Tibial nerve (tissue), 4 donors: Measurements from ENCODE around the gene BATF. TPM values are rescaled to one million over a fixed set of nuclear protein-coding genes. Genes with fewer than 3 reads are reported as not detected.
A peak's percentile ranks its signal among the peaks of the same experiment; 100 is the strongest.

Experiments
- DNase-seq, 2 donors: peaks; one replicate each; pipeline ENCODE4 v3.0.0-alpha.2; 2019; ENCODE audit warnings: low spot score in 2 of 2
- H3K27ac ChIP-seq, 4 donors: fragments of 200-600 bp; sonication (generic) in 3 of 4; one replicate each; pipeline ENCODE4 v1.5.1; 2017 to 2019; ENCODE audit warnings: mild to moderate bottlenecking in 1 of 4
- H3K27me3 ChIP-seq, 2 donors: fragments of 200-600 bp; sonication (generic) in 1 of 2; one replicate each; pipeline versions ENCODE4 v1.5.1 to v1.6.0; 2017 to 2019
- H3K36me3 ChIP-seq, 3 donors: fragments of 200-600 bp; sonication (generic); one replicate each; pipeline ENCODE4 v1.5.1; 2018 to 2019
- H3K4me1 ChIP-seq, 4 donors: fragments of 200-600 bp; sonication (generic) in 3 of 4; one replicate each; pipeline ENCODE4 v1.5.1; 2017 to 2019
- H3K4me3 ChIP-seq, 4 donors: fragments of 200-600 bp; sonication (generic) in 3 of 4; one replicate each; pipeline ENCODE4 v1.5.1; 2017 to 2019; ENCODE audit warnings: mild to moderate bottlenecking in 1 of 4, moderate library complexity in 1 of 4
- H3K9me3 ChIP-seq, 4 donors: fragments of 200-600 bp; sonication (generic) in 3 of 4; one replicate each; pipeline ENCODE4 v1.5.1; 2017 to 2019
- EP300 ChIP-seq, 2 donors: sonication (generic); formaldehyde crosslinking; IDR thresholded peaks; one replicate each; pipeline ENCODE4 v1.6.1; 2017; ENCODE audit warnings: antibody characterized with exemption in 2 of 2, mild to moderate bottlenecking in 1 of 2
- POLR2A ChIP-seq, 2 donors: fragments of 450-650 bp; IDR thresholded peaks; one replicate each; pipeline ENCODE4 v1.6.1; 2017; ENCODE audit warnings: antibody characterized with exemption in 2 of 2, mild to moderate bottlenecking in 2 of 2, moderate library complexity in 2 of 2
- WGBS, 2 donors: methylation state at CpG; one replicate each; pipeline ENCODE4 v1.1.5; 2018; 5-methylcytosine and 5-hydroxymethylcytosine counted together
- total RNA-seq, 4 donors: library from RNA; depleted of rRNA; stranded (reverse); fragments of >200 nt; gene quantifications; one replicate each; pipeline ENCODE4 v1.1.0, GENCODE V29; 2016
- TF ChIP-seq, protein P1 (sequence below), 5 experiments: fragments of 200-600 bp in 3 of 5; fragments of 450-650 bp in 2 of 5; sonication (generic) in 3 of 5; IDR thresholded peaks; one replicate each; pipeline ENCODE4 v1.5.1; 2016 to 2019; ENCODE audit warnings: antibody characterized with exemption in 5 of 5, mild to moderate bottlenecking in 3 of 5, moderate library complexity in 2 of 5

BATF gene
- total RNA-seq, 4 donors from 2014 or later: 3.8 to 11.1 (median 6.3) TPM; not detected in 1

DNA sequence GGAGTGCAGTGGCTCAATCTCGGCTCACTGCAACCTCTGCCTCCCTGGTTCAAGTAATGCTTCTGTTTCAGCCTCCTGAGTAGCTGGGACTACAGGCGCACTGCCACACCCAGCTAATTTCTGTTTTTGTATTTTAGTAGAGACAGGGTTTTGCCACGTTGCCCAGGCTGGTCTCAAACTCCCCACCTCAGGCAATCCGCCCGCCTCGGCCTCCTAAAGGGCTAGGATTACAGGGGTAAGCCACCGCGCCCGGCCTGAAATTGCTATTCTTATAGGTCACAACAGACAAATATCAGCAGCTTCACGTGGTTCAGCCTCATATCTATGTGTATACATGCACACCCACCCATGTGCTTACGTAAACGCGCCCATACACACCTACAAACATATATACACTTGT lies 23.6 kb downstream of the BATF start:
- H3K27me3 ChIP-seq: no peaks in the 10 kb centered on the region
- no peak for DNase-seq
- no peaks in the 10 kb centered on the region for H3K9me3 ChIP-seq
- TF ChIP-seq EP300 (IDR thresholded peaks at IDR 0.05) (no peak), POLR2A (IDR thresholded peaks at IDR 0.05) (no peak)
- TF ChIP-seq, protein P1, sequence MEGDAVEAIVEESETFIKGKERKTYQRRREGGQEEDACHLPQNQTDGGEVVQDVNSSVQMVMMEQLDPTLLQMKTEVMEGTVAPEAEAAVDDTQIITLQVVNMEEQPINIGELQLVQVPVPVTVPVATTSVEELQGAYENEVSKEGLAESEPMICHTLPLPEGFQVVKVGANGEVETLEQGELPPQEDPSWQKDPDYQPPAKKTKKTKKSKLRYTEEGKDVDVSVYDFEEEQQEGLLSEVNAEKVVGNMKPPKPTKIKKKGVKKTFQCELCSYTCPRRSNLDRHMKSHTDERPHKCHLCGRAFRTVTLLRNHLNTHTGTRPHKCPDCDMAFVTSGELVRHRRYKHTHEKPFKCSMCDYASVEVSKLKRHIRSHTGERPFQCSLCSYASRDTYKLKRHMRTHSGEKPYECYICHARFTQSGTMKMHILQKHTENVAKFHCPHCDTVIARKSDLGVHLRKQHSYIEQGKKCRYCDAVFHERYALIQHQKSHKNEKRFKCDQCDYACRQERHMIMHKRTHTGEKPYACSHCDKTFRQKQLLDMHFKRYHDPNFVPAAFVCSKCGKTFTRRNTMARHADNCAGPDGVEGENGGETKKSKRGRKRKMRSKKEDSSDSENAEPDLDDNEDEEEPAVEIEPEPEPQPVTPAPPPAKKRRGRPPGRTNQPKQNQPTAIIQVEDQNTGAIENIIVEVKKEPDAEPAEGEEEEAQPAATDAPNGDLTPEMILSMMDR (IDR thresholded peaks at IDR 0.05): no peak
- no peak overlapping the region for H3K27ac ChIP-seq
- WGBS, 2 donors: 89 to 90% methylated on average over 13 of the region's 13 CpGs
- H3K4me1 ChIP-seq: peaks cover 0 to 36% (median 7%) of the 10 kb centered on the region in 4 donors
- no peaks in the 10 kb centered on the region for H3K36me3 ChIP-seq
- H3K4me3 ChIP-seq: no peak overlapping the region

DNA sequence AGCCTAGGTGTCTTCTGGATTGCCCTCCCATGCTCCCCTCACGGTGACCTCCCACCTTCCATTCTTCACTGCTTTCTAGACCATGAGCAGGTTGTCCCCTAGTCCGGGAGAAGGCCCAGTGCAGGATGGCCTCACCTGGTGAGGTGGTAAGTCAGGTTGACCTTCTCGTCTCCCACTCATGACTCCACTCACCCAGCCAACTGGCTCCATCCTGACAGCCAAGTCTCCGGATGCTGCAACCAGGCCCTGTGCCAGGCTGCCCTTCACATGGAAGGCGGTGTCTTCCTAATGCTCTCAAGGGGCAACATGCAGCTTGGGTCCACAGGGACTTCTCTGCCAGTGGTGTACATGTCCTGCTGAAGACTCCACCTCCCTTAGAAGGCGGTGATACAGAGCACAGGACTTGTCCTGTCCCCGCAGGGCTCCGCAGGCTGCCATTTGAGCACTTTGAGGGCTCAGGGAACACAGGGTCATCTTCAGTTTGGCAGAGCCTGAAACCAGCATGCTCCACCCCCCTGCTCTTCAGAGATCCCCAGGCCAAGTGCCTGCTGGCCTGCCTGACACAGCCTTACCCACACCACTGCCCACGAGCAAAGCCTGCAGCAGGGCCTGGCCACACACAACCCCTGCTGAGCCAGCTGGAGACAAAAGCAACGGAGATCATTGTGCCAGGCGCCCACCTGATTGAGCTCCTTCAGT lies 25.4 kb downstream of the BATF start:
- no peak for DNase-seq
- Histone ChIP-seq H3K27ac (no peak overlapping the region), H3K4me3 (no peak overlapping the region), H3K4me1 (peaks cover 0 to 30% (median 4%) of the 10 kb centered on the region in 4 donors), H3K36me3 (no peaks in the 10 kb centered on the region), H3K9me3 (no peaks in the 10 kb centered on the region), H3K27me3 (no peaks in the 10 kb centered on the region)
- no peak for TF ChIP-seq POLR2A (IDR thresholded peaks at IDR 0.05)
- TF ChIP-seq, protein P1 (IDR thresholded peaks at IDR 0.05): no peak
- TF ChIP-seq EP300 (IDR thresholded peaks at IDR 0.05): no peak
- WGBS, 2 donors: 84 to 89% methylated on average over 9 to 10 of the region's 11 CpGs

DNA sequence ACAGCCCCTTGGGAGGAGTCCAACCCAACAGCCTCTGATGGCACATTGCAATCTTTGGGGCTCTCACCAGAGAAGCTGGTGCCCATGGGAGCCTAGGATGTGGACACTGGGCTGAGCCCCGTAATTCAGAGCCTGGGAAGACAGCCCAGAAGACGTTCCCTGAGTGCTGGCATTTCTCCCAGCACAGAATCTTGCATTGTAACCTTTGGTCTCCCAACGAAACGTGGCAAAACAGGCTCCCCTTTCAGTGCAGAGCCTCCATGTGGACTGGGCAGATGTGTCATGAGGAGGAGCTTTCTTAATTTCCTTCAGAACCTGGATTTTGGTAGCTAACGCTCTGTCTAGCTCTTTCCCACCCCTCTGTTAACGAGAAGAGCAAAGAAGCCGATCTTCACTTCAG lies 26.3 kb downstream of the BATF start:
- 46 to 48% methylated on average over 6 to 7 of the region's 7 CpGs for WGBS, 2 donors
- H3K27ac ChIP-seq: no peak overlapping the region
- H3K9me3 ChIP-seq: no peaks in the 10 kb centered on the region
- no peak overlapping the region for H3K4me3 ChIP-seq
- no peaks in the 10 kb centered on the region for H3K27me3 ChIP-seq
- peak in 1 of 2 donors; percentile 52 for DNase-seq
- no peaks in the 10 kb centered on the region for H3K36me3 ChIP-seq
- H3K4me1 ChIP-seq: peaks cover 0 to 22% (median 4%) of the 10 kb centered on the region in 4 donors
- TF ChIP-seq POLR2A (IDR thresholded peaks at IDR 0.05): no peak
- TF ChIP-seq EP300 (IDR thresholded peaks at IDR 0.05): peak in 1 of 2 donors; percentile 40

DNA sequence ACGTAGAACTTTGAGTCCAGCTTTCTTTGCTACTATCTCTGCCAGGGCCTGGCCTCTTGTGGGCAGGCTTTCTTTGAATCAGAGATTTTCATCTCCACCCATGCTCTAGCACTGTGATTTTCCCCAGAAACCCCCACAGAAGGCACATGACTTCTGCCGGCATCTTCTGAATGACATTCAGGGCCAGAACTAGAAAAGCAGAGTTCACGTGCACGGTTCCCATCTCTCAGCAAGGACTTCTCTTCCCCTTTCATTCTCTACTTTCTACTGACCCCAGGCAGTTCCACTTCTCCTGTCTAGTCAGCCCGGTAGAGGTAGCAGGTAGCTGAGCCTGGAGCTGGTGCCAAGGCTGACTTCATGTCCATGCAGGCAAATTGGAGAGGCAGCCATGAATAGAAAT lies 26.9 kb downstream of the BATF start:
- peak overlapping the region in 1 of 4 donors; percentile 15 for H3K27ac ChIP-seq
- TF ChIP-seq, protein P1 (IDR thresholded peaks at IDR 0.05): no peak
- no peak for TF ChIP-seq POLR2A (IDR thresholded peaks at IDR 0.05)
- no peak for TF ChIP-seq EP300 (IDR thresholded peaks at IDR 0.05)
- H3K36me3 ChIP-seq: no peaks in the 10 kb centered on the region
- H3K9me3 ChIP-seq: no peaks in the 10 kb centered on the region
- DNase-seq: no peak
- H3K27me3 ChIP-seq: no peaks in the 10 kb centered on the region
- WGBS, 2 donors: 81 to 82% methylated on average over 5 of the region's 5 CpGs
- no peak overlapping the region for H3K4me3 ChIP-seq
- H3K4me1 ChIP-seq: peaks cover 0 to 18% (median 4%) of the 10 kb centered on the region in 4 donors

DNA sequence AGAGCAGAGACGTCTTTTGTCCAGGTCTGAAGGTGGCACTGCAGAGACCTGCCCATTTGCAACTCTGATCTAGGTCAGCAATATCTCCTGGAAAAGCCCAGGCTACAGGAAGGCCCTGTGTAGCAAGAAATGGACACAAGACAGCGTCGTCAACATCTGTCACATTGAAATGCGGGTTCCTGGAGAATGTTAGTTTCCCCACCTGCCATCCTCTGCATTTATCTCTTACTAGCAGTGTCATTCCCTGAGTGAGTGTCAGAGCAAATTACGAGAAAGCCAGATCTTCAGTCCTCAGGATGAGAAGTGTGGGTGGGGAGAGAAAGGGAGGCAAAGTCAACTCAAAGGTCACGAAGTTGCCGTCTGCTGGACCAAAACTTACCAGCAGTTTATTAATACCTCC lies 28.8 kb downstream of the BATF start:
- H3K9me3 ChIP-seq: no peaks in the 10 kb centered on the region
- H3K27me3 ChIP-seq: no peaks in the 10 kb centered on the region
- no peak for DNase-seq
- TF ChIP-seq POLR2A (IDR thresholded peaks at IDR 0.05) (no peak), EP300 (IDR thresholded peaks at IDR 0.05) (no peak)
- TF ChIP-seq, protein P1 (IDR thresholded peaks at IDR 0.05): no peak
- no peak overlapping the region for H3K4me3 ChIP-seq
- H3K4me1 ChIP-seq: peaks cover 0 to 18% (median 4%) of the 10 kb centered on the region in 4 donors
- no peaks in the 10 kb centered on the region for H3K36me3 ChIP-seq
- no peak overlapping the region for H3K27ac ChIP-seq
- 83 to 84% methylated on average over 7 of the region's 7 CpGs for WGBS, 2 donors
